ENCODE results near the gene SPNS2. TPM values are rescaled to one million over a fixed set of nuclear protein-coding genes. Genes with fewer than 3 reads are reported as not detected.

SPNS2 gene
- total and polyA plus RNA-seq, 10 of the 15 experiments (the other 5 are each of a cell fraction or from before 2014, with no cell fraction given), result 0.04 to 1.1 (median 0.23) TPM; not detected in 2

DNA sequence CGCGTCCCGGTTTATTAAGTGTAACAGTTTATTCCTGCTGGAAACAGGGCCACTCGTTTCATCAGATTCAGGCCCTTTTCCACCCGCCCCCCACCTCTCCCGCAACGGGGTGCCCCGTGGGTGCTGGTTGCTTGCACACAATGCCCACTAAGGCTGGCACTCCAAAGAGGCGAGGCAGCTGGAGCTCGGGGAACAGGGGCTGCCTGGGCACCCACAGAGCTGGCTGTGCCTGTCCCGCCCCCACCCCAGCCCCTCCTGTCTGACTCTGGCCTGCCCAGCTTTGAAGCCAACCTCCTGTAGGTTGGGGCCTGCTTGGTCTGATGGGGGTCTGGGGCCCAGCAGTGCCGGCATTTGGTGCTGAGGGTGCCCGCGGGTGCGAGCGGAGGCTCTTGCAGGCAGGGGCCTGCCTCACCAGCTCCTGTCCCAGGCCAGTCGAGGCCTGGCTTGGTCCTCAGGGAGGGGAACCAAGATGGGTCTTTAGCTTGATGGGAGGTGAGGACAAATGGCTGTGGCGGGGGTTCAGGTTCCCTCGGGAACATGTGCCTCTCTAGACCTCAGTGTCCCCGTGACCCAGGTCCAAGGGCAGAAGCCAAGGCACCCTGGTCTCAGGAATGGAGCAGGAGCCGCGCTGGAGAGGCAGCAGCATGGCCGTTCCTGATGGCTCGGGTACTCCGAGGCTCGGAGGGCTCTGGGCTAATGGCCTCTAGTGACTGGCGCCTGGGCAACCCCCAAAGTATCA lies 36.4 kb downstream of the SPNS2 start:
- Histone ChIP-seq H3K27ac (ENCODE audit: control insufficient read depth, insufficient read depth) (no peak overlapping the region), H2AFZ (ENCODE audit: control insufficient read depth, low read depth, low read length) (no peak overlapping the region), H3K4me2 (ENCODE audit: control insufficient read depth, insufficient read depth) (no peak overlapping the region), H3K27me3 (replicated peaks in 1 of 2; ENCODE audit: control insufficient read depth in 2 of 2, insufficient read depth in 2 of 2, low read length in 1 of 2) (no peaks in the 10 kb centered on the region), H4K20me1 (ENCODE audit: control insufficient read depth, insufficient read depth) (no peaks in the 10 kb centered on the region), H3K4me3 (no peak overlapping the region), H3K79me2 (ENCODE audit: control insufficient read depth, insufficient read depth, low read length) (no peaks in the 10 kb centered on the region), H3K9ac (ENCODE audit: control insufficient read depth, insufficient read depth, low read length) (no peak overlapping the region), H3K4me1 (ENCODE audit: control insufficient read depth, insufficient read depth, low read length) (no peaks in the 10 kb centered on the region), H3K36me3 (ENCODE audit: control insufficient read depth in 2 of 2, insufficient read depth in 2 of 2, low read length in 1 of 2) (peaks cover 0 to 11% of the 10 kb centered on the region in 2 experiments; a peak in 3 of 4 replicates), H3K9me3 (replicated peaks; ENCODE audit: control insufficient read depth, insufficient read depth, low read length) (no peaks in the 10 kb centered on the region)
- ChIA-PET POLR2A (no interaction called here), SMC1A (ENCODE audit: uncharacterized antibody, unreplicated experiment) (no interaction called here), CTCF (no interaction called here), RAD21 (ENCODE audit: unreplicated experiment) (no interaction called here)
- BruUV-seq (replicated peaks), result no TSS peak
- no peak for FAIRE-seq
- intact Hi-C loops (cut with micrococcal nuclease; ENCODE audit: unreplicated experiment) (no loop called here), in situ Hi-C loops (cut with MboI) (no loop called here)
- DNase-seq (ENCODE audit: low read depth, low spot score), result no peak
- TF ChIP-seq PAX8 (IDR thresholded peaks at IDR 0.05) (no peak), SUPT20H (IDR thresholded peaks at IDR 0.05; ENCODE audit: borderline replicate concordance, control insufficient read depth, low read depth, low read length) (no peak), RCOR1 (conservative IDR thresholded peaks at IDR 0.05; ENCODE audit: low read depth, low read length) (no peak), POLR2AphosphoS2 (IDR thresholded peaks at IDR 0.05; ENCODE audit: low read depth, low read length) (no peak), POLR2A (IDR thresholded peaks at IDR 0.05; ENCODE audit: low read depth, low read length) (peak; percentile 50), IRF4 (IDR thresholded peaks at IDR 0.05; ENCODE audit: low read depth, low read length) (no peak), NFYA (IDR thresholded peaks at IDR 0.05; ENCODE audit: borderline replicate concordance, low read depth, low read length) (no peak), ETV6 (conservative IDR thresholded peaks at IDR 0.05 in 1 of 2, IDR thresholded peaks at IDR 0.05 in 1 of 2; ENCODE audit: borderline replicate concordance in 1 of 2, low read depth in 1 of 2) (no peak)
- no peak; the same call in 2 of the 3 replicates for ATAC-seq
- WGBS (ENCODE audit: insufficient coverage, insufficient replicate concordance, low lambda C conversion rate, missing lambda C conversion rate), result 42% methylated on average over 26 of the region's 27 CpGs
